T-helper 1 cell (primary cell): ENCODE measurements around the gene ZNF638.
A peak's percentile ranks its signal among the peaks of the same experiment; 100 is the strongest.
"Not testable (repeated sequence)": the region's sequence is repeated elsewhere in the genome, so short reads cannot be mapped to it uniquely, and the experiment has no call there.

ENCODE experiments used
- DNase-seq, 5 donors: peaks; one replicate each; pipeline ENCODE4 v3.0.0-alpha.2; 2012 to 2020
- total RNA-seq, 4 donors: gene quantifications; one replicate each; lab custom pipeline; 2026; lab: John Stamatoyannopoulos, UW

ZNF638 gene, protein sequence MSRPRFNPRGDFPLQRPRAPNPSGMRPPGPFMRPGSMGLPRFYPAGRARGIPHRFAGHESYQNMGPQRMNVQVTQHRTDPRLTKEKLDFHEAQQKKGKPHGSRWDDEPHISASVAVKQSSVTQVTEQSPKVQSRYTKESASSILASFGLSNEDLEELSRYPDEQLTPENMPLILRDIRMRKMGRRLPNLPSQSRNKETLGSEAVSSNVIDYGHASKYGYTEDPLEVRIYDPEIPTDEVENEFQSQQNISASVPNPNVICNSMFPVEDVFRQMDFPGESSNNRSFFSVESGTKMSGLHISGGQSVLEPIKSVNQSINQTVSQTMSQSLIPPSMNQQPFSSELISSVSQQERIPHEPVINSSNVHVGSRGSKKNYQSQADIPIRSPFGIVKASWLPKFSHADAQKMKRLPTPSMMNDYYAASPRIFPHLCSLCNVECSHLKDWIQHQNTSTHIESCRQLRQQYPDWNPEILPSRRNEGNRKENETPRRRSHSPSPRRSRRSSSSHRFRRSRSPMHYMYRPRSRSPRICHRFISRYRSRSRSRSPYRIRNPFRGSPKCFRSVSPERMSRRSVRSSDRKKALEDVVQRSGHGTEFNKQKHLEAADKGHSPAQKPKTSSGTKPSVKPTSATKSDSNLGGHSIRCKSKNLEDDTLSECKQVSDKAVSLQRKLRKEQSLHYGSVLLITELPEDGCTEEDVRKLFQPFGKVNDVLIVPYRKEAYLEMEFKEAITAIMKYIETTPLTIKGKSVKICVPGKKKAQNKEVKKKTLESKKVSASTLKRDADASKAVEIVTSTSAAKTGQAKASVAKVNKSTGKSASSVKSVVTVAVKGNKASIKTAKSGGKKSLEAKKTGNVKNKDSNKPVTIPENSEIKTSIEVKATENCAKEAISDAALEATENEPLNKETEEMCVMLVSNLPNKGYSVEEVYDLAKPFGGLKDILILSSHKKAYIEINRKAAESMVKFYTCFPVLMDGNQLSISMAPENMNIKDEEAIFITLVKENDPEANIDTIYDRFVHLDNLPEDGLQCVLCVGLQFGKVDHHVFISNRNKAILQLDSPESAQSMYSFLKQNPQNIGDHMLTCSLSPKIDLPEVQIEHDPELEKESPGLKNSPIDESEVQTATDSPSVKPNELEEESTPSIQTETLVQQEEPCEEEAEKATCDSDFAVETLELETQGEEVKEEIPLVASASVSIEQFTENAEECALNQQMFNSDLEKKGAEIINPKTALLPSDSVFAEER (N-terminal part only)
- total RNA-seq: 142 to 273 (median 256) reads per million in 4 donors

- DNase-seq: peak; percentile 84 to 94 (median 90)
These were observed at the start of gene ZNF638 for GRCh38 chr2:71331581-71332434. ZNF638 (plus strand) TSS chr2:71331782; CDS start chr2:71348955, 17,173 bp downstream.

DNA sequence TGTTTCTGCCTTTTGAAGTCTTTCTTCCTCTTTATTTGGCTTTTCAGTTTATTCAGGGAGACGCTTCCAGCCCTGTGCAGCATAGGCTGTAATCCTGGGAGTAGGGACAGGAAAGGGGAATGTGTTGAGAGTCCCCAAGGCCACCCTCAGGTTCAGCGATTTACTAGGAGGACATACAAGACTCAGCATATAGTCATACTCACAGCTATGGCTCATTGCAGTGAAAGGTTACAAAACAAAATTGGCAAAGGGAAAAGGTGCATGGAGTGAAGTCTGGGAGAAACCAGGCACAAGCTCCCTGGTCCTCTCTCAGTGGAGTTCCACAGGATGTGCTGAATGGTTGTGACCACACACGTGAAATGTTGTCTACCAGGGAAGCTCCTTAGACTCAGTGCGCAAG is 49.6 kb upstream of the ZNF638 start:
- no peak for DNase-seq

- no peak for DNase-seq
These were observed 49.1 kb upstream of the ZNF638 start for GRCh38 chr2:71282493-71282892.

- DNase-seq: no peak
These were observed 48.5 kb upstream of the ZNF638 start for GRCh38 chr2:71283131-71283530.

DNA sequence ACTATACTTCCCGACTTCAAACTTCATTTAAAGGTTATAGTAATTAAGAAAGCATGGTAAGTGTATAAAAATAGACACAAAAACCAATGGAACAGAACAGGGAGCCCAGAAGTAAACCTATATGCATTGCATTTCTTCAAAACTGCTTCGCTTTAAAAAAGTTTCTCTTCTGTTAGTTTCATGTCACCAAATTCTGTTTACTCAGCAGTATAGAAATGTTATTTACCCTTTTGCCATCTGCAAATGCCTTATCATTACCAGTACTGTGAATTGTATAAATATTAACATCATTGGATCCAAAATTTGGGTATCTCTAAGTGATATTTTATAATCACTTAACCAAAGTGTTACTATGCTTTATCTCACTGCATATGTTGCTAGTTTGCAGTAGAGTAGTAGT is 45.9 kb upstream of the ZNF638 start:
- DNase-seq: no peak

DNA sequence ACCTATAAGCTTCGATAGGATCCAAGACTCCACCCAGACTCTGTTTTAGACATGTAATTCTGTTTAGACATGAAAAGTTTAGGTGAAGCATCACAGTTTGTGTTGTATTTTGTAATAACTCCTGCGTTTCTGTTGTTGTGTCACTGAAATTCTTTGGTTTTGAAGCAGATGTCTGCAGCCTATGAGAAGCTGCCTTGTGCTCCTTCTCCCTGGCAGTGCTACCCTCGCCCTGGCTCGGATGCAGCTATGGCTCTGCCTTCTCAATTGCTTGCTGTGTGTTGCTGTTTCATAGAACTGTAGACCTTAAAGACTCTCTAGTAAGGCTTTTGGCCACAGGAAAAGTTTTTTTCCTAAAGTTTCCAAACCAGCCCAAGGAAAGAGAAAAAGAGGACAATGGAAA is 40.2 kb upstream of the ZNF638 start:
- no peak for DNase-seq

DNA sequence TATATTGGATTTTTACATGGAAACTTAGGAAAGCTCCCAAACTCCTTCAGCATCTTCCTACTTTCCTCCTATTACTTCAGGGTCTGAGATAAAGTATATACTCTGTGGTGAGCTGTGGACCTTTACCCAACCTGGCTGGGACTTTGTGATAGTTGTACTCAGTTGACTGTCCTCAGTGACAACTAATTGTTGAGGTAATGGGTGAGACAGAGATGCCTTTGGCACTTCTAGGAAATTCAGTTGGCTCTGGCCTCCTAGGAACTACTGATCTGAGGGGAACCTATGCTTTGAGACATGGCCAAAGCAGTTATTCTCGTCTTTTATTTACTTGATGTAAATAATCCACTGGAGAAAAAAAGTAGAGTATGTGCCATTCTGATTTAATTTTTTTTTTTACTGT is 39.4 kb upstream of the ZNF638 start:
- no peak for DNase-seq

DNA sequence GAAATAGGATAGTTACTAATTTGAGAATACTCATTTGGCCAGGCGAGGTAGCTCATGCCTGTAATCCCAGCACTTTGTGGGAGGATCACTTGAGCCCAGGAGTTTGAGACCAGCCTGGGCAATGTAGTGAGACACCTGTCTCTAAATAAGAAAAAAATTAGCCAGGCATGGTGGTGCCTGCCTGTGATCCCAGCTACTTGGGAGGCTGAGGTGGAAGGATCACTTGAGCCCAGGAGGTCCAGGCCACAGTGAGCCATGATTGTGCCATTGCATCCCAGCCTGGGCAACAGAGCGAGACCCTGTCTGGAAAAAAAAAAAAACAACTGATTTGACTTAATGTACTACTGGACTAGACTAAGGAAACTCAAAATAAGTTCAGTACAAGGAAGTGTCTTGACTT is 32.7 kb upstream of the ZNF638 start:
- no peak for DNase-seq

- peak in 1 of 5 donors; percentile 12 for DNase-seq
These were observed 32.1 kb upstream of the ZNF638 start for GRCh38 chr2:71299507-71299906.

DNA sequence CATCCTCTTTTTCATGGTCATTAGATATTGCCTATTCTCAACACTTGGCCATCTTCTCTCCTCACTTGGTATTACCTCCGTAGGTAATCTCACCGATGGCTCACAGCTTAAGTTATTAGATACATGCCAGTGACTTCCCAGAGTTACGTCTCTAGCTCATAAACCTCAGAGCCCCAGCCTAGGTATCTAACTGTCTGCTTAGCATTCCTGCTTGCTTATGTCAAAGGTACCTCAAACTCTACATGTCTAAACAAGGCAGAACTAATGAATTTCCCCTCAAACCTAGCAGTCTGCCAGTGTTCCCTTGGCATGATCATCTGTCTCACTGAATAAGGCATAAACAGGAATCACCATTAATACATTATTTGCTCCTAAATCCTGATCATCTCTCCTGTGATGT is 27.7 kb upstream of the ZNF638 start:
- no peak for DNase-seq

GRCh38 chr2:71306762-71307161 is 24.8 kb upstream of the ZNF638 start:
- DNase-seq: no peak

DNA sequence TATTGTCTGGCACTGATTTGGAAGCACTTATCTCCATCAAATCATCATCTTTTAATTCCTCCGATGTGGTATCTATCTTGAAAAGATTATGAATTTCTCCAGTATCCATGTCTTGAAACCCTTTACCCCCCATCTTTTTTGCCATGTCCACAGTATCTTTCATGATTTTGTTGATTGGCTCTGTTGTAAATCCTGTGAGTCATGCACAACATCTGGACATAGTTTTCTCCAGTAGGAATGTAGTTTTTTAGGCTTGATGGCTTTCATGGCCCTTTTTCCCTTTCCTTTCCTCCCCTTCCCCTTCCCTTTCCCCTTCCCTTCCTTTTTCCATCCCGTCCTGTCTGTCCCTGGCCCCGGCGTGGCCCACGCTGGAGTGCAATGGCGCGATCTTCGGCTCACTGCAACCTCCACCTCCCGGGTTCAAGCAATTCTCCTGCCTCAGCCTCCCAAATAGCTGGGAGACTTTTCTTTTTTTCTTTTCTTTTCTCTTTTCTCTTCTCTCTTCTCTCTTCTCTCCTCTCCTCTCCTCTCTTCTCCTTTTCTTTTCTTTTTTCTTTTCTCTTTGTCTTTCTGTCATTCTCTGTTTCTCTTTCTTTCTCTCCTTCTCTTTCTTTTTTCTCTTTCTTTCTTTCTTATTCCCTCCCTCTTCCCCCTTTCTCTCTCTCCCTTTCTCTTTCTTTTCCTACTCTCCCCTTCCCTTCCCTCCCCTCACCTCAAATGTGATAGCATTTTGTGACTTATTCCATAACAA is 18.4 kb upstream of the ZNF638 start:
- no peak for DNase-seq

DNA sequence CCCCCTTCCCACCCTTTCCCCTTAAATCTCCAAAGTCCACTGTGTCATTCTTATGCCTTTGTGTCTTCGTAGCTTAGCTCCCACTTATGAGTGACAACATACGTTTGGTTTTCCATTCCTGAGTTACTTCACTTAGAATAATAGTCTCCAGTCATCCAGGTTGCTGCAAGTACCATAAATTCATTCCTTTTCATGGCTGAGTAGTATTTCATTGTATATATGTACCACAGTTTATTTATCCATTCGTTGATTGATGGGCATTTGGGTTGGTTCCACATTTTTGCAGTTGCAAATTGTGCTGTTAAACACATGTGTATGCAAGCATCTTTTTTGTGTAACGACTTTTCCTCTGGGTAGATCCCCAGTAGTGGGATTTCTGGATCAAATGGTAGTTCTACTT is 14.5 kb upstream of the ZNF638 start:
- DNase-seq: no peak

GRCh38 chr2:71317900-71318299 is 13.7 kb upstream of the ZNF638 start:
- DNase-seq: not testable (repeated sequence)

DNA sequence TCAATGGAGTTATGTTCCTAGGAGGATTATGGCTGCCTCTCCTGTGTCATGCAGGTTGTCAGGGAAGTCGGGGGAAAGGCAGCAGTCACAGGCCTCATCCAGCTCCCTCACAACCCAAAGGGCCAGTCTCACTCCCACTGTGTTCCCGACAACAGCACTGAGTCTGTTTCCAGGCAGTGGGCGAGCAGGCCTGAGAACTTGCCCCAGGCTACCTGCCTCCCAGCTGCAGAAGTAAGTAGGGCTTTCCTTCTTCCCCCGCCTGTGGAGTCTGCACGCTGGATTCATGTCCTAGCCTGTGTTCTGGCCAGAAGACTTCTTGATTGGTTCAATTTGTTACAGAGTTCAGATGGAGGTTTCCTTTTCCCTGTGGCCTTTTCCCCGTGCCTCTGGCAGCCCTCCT is 8.2 kb upstream of the ZNF638 start:
- no peak for DNase-seq

DNA sequence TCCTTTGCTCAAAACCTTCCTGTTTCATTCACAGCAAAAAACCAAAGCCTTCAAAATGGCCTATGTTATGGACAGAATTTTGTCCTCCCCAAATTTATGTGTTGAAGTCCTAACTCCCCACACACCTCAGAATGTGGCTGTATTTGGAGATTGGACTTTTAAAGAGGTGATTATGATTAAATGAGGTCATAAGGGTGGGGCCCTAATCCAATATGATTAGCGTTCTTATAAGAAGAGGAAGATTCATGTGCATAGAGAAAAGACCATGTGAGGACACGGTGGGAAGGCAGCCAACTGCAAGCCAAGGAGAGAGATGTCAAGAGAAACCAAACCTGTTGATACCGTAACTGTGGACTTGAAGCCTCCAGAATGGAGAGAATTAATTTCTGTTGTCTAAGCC is 4.6 kb upstream of the ZNF638 start:
- no peak for DNase-seq

- DNase-seq: no peak
These were observed 3.7 kb upstream of the ZNF638 start for GRCh38 chr2:71327916-71328315.

DNA sequence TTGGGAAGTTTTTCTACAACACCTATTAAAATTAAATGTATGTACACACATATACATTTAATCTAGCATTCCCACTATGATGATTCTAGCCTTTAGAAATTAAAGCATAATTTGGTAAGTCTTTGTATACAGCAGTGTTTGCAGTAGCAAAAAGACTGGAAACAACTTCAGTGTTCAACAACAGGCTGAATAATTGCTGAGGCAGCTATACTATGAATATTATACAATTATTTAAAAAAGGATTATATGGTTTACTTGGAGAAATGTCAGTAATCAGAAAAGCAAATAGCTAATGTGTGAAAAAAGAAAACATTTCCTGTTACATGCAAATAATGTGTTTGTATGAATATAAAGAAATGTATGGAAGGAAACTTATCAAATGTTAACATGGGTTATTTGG is 1.4 kb upstream of the ZNF638 start:
- DNase-seq: no peak

- no peak for DNase-seq
These were observed 824 bp upstream of the ZNF638 start for GRCh38 chr2:71330585-71331330.

- not testable (repeated sequence) for DNase-seq
These were observed 326 bp upstream of the ZNF638 start for GRCh38 chr2:71331331-71331580.

GRCh38 chr2:71332435-71332796 is 834 bp downstream of the ZNF638 start:
- DNase-seq: no peak
